Caco-2 (cell line): Measurements from ENCODE around the gene ADGRD1. TPM values are rescaled to one million over a fixed set of nuclear protein-coding genes. Genes with fewer than 3 reads are reported as not detected.

ENCODE experiments used
- BruUV-seq: library from RNA; stranded (reverse); fragments of 400-500 nt; replicated peaks from 2 replicates; lab custom pipeline; 2021; lab: Mats Ljungman, UMichigan
- CTCF ChIA-PET: fragments of 300-600 bp; sonication (Branson Sonifier 250); formaldehyde crosslinking; loops from one replicate; lab custom pipeline; 2022; ENCODE audit warnings: antibody characterized with exemption; lab: Charles Lee
- POLR2A ChIA-PET: fragments of 300-600 bp; sonication (Branson Sonifier 250); formaldehyde crosslinking; loops from one replicate; lab custom pipeline; 2022; ENCODE audit warnings: antibody characterized with exemption; lab: Charles Lee
- DNase-seq, 2 experiments: peaks; one replicate each; pipeline versions ENCODE4 v3.0.0 to v3.0.0-alpha.2; 2020 to 2022
- H3K27me3 ChIP-seq: replicated peaks from 2 replicates; pipeline ENCODE4 v1.6.0; 2011; ENCODE audit warnings: low read length; ENCODE audit not compliant: control insufficient read depth, insufficient read depth
- H3K36me3 ChIP-seq: 2 replicates; pipeline ENCODE4 v1.5.1; 2011; ENCODE audit warnings: low read length; ENCODE audit not compliant: control insufficient read depth, insufficient read depth
- H3K4me1 ChIP-seq: fragments of 250-450 bp; sonication (Bioruptor Pico); 2 replicates; pipeline ENCODE4 v1.5.1; 2020; ENCODE audit warnings: mild to moderate bottlenecking
- H3K4me3 ChIP-seq: 2 replicates; pipeline ENCODE4 v1.5.1; 2011; ENCODE audit warnings: low read depth, mild to moderate bottlenecking, control low read depth, low read length
- H3K9me3 ChIP-seq: fragments of 250-450 bp; sonication (Bioruptor Pico); 2 replicates; pipeline ENCODE4 v1.5.1; 2020; ENCODE audit warnings: mild to moderate bottlenecking, moderate library complexity
- H3K27ac Mint-ChIP-seq: one replicate; pipeline ENCODE4 v1.8.0; 2022; ENCODE audit warnings: mixed read lengths; ENCODE audit not compliant: unreplicated experiment
- H3K27me3 Mint-ChIP-seq: one replicate; pipeline ENCODE4 v1.8.0; 2022; ENCODE audit warnings: mixed read lengths; ENCODE audit not compliant: insufficient read depth, unreplicated experiment
- H3K36me3 Mint-ChIP-seq: one replicate; pipeline ENCODE4 v1.8.0; 2022; ENCODE audit warnings: mild to moderate bottlenecking, mixed read lengths; ENCODE audit not compliant: insufficient read depth, unreplicated experiment
- H3K4me1 Mint-ChIP-seq: one replicate; pipeline ENCODE4 v1.8.0; 2022; ENCODE audit warnings: low read depth, mixed read lengths; ENCODE audit not compliant: unreplicated experiment
- H3K4me3 Mint-ChIP-seq: one replicate; pipeline ENCODE4 v1.8.0; 2022; ENCODE audit warnings: mild to moderate bottlenecking, moderate library complexity, mixed read lengths; ENCODE audit not compliant: unreplicated experiment
- H3K9me3 Mint-ChIP-seq: one replicate; pipeline ENCODE4 v1.8.0; 2022; ENCODE audit warnings: mixed read lengths; ENCODE audit not compliant: unreplicated experiment
- intact Hi-C: fragments of 100-400 bp; cut with micrococcal nuclease; formaldehyde crosslinking; loops from one replicate; pipeline ENCODE4 v1.10.0; 2022; ENCODE audit not compliant: unreplicated experiment
- total RNA-seq: library from RNA; stranded (reverse); gene quantifications from 2 replicates; pipeline ENCODE4 v1.2.3, GENCODE V29; 2022
- TF ChIP-seq, protein P1 (sequence below), 2 experiments: fragments of 200-600 bp in 1 of 2; IDR thresholded peaks; 1 replicate in 1 of 2; 2 replicates in 1 of 2; pipeline versions ENCODE4 v1.5.1 to v1.8.0; 2011 to 2022; ENCODE audit warnings: antibody characterized with exemption in 1 of 2, control low read depth in 1 of 2, inconsistent platforms in 1 of 2, low read depth in 1 of 2, low read length in 1 of 2, mild to moderate bottlenecking in 1 of 2, moderate library complexity in 1 of 2; ENCODE audit not compliant: insufficient read depth in 1 of 2, severe bottlenecking in 1 of 2, unreplicated experiment in 1 of 2

The ADGRD1 gene
- total RNA-seq, 1 experiment from 2014 or later = 3.6 TPM

DNA sequence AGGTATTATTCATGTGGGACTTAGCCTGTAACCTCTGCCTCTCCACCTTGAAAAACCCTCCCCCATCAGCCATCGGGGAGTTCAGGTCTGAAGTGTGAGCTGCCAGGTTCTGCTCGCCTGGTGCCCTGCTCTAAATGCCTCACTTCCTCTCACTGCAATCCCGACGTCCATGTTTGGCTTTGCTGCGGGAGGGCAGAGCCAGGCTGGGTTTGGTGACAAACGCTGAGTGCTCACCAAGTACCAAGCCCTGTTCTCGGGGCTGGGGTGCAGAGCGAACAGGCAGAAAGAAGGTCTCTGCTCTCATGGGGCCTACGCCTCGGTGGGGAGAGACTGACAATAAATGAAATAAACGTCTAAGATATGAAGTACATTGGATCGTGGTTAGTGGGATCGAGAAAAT, 2.1 kb upstream of the ADGRD1 start:
- BruUV-seq = no TSS peak
- no peak overlapping the region for H3K4me3 ChIP-seq
- Mint-ChIP-seq H3K9me3 (no peaks in the 10 kb centered on the region), H3K4me1 (peaks cover 25% of the 10 kb centered on the region), H3K4me3 (peak overlapping the region; percentile 79), H3K27me3 (no peaks in the 10 kb centered on the region), H3K27ac (no peak overlapping the region), H3K36me3 (no peaks in the 10 kb centered on the region)
- TF ChIP-seq, protein P1, sequence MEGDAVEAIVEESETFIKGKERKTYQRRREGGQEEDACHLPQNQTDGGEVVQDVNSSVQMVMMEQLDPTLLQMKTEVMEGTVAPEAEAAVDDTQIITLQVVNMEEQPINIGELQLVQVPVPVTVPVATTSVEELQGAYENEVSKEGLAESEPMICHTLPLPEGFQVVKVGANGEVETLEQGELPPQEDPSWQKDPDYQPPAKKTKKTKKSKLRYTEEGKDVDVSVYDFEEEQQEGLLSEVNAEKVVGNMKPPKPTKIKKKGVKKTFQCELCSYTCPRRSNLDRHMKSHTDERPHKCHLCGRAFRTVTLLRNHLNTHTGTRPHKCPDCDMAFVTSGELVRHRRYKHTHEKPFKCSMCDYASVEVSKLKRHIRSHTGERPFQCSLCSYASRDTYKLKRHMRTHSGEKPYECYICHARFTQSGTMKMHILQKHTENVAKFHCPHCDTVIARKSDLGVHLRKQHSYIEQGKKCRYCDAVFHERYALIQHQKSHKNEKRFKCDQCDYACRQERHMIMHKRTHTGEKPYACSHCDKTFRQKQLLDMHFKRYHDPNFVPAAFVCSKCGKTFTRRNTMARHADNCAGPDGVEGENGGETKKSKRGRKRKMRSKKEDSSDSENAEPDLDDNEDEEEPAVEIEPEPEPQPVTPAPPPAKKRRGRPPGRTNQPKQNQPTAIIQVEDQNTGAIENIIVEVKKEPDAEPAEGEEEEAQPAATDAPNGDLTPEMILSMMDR (IDR thresholded peaks at IDR 0.05; ENCODE audit: insufficient read depth in 1 of 2, low read depth in 1 of 2, low read length in 1 of 2, severe bottlenecking in 1 of 2, unreplicated experiment in 1 of 2) = no peak
- intact Hi-C loops = no loop called here
- DNase-seq = no peak
- no peaks in the 10 kb centered on the region for H3K36me3 ChIP-seq
- POLR2A ChIA-PET = no interaction called here
- no peaks in the 10 kb centered on the region for H3K27me3 ChIP-seq
- CTCF ChIA-PET = no interaction called here
- H3K9me3 ChIP-seq = no peaks in the 10 kb centered on the region
- H3K4me1 ChIP-seq = peaks cover 28% of the 10 kb centered on the region

DNA sequence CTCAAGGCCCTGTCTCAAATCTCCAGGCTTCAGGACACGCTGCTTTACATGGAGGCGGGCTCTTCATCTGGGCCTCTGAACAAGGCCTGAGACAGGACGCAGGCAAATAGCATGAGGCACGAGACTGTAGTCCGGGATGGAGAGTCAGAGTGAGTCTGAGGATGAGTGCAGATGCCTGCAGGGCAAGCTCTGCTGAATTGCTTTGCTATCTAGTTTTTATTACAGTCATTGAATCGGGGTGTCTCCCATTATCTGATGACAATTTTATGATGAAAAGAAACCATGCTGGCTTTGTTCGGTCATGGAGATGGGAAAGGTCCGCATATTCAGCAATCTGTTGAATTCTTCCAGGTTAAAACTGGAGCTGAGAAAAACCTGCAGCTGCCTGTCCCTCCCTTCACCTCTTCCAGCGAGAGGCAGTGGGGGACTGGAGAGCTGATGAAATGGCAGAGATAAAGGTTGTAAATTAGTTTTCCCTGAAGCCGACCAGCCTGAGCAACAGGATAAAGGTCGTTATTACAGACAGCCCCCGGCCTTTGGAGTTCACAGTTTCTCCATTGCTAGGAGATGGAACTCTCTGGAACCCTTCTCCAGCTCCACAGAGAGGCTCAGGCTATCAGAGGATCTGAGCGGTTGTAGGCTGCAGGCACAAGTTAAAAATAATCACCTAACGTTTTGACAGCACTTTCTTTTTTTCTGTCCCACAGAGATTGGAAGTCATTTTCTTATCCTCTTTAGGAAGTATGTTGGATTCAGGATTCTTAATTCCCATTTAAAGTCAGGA, 1.3 kb upstream of the ADGRD1 start:
- Mint-ChIP-seq H3K4me3 (peak overlapping the region; percentile 79), H3K36me3 (no peaks in the 10 kb centered on the region), H3K9me3 (no peaks in the 10 kb centered on the region), H3K4me1 (peaks cover 25% of the 10 kb centered on the region), H3K27ac (peak overlapping the region; percentile 75), H3K27me3 (no peaks in the 10 kb centered on the region)
- Histone ChIP-seq H3K36me3 (no peaks in the 10 kb centered on the region), H3K4me3 (no peak overlapping the region), H3K27me3 (no peaks in the 10 kb centered on the region), H3K4me1 (peaks cover 28% of the 10 kb centered on the region), H3K9me3 (no peaks in the 10 kb centered on the region)
- ChIA-PET CTCF (interaction anchor here (0.6 kb wide), 1 partner anchor 145 kb away, joined by 3 read pairs; no protein-coding TSS in a partner anchor), POLR2A (no interaction called here)
- peak; percentile 54 to 63 for DNase-seq
- no TSS peak for BruUV-seq
- TF ChIP-seq, protein P1 (IDR thresholded peaks at IDR 0.05; ENCODE audit: insufficient read depth in 1 of 2, low read depth in 1 of 2, low read length in 1 of 2, severe bottlenecking in 1 of 2, unreplicated experiment in 1 of 2) = no peak
- intact Hi-C loops = no loop called here

DNA sequence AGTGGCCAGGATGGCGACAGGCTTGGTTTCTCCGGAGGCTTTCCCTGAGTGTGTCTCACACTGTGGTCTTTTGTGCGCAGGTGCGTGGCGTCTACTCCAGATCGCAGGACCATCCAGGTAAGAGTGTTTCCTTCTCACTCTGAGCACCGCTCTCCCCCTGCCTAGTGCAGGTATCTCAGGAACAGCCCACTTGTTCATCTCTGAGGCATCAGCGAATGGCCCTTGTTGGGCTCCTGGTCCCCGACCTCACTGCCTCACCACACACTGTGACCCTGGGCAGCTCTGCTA, 781 bp downstream of the ADGRD1 start:
- Mint-ChIP-seq H3K9me3 (no peaks in the 10 kb centered on the region), H3K27ac (no peak overlapping the region), H3K36me3 (no peaks in the 10 kb centered on the region), H3K4me1 (peaks cover 25% of the 10 kb centered on the region), H3K27me3 (no peaks in the 10 kb centered on the region), H3K4me3 (peak overlapping the region; percentile 79)
- Histone ChIP-seq H3K4me3 (peak overlapping the region; percentile 32), H3K9me3 (no peaks in the 10 kb centered on the region), H3K36me3 (no peaks in the 10 kb centered on the region), H3K27me3 (no peaks in the 10 kb centered on the region), H3K4me1 (peaks cover 28% of the 10 kb centered on the region)
- intact Hi-C loops = no loop called here
- ChIA-PET CTCF (no interaction called here), POLR2A (interaction anchor here (0.6 kb wide), 1 partner anchor 28 kb away, joined by 3 read pairs; no protein-coding TSS in a partner anchor)
- BruUV-seq = no TSS peak
- TF ChIP-seq, protein P1 (IDR thresholded peaks at IDR 0.05; ENCODE audit: insufficient read depth in 1 of 2, low read depth in 1 of 2, low read length in 1 of 2, severe bottlenecking in 1 of 2, unreplicated experiment in 1 of 2) = no peak
- no peak for DNase-seq
